Gastroesophageal sphincter (tissue), 4 donors: ENCODE results near the gene FRMD3. TPM values are rescaled to one million over a fixed set of nuclear protein-coding genes. Genes with fewer than 3 reads are reported as not detected.

Experiments used
- ATAC-seq: fragments of 150-250 bp; one replicate; pipeline ENCODE4 v1.9.1; 2016; ENCODE audit warnings: mild to moderate bottlenecking, moderate library complexity
- H3K27ac ChIP-seq, 4 donors: fragments of 200-600 bp; sonication (generic) in 3 of 4; 1 replicate in 3 of 4; 2 replicates in 1 of 4; pipeline ENCODE4 v1.5.1; 2016 to 2019
- H3K27me3 ChIP-seq: fragments of 200-600 bp; sonication (generic); one replicate; pipeline ENCODE4 v1.5.1; 2019
- H3K36me3 ChIP-seq, 2 donors: fragments of 200-600 bp; sonication (generic); one replicate each; pipeline ENCODE4 v1.5.1; 2019; ENCODE audit warnings: control low read depth in 1 of 2
- H3K4me1 ChIP-seq, 3 donors: fragments of 200-600 bp; sonication (generic); 1 replicate in 2 of 3; 2 replicates in 1 of 3; pipeline ENCODE4 v1.5.1; 2016 to 2019; ENCODE audit warnings: control low read depth in 2 of 3
- H3K4me3 ChIP-seq, 2 donors: fragments of 200-600 bp; sonication (generic); one replicate each; pipeline ENCODE4 v1.5.1; 2019; ENCODE audit warnings: mild to moderate bottlenecking in 1 of 2, moderate library complexity in 1 of 2
- H3K9me3 ChIP-seq, 3 donors: fragments of 200-600 bp; sonication (generic); one replicate each; pipeline ENCODE4 v1.5.1; 2017 to 2019; ENCODE audit warnings: control low read depth in 2 of 3
- EP300 ChIP-seq: sonication (generic); formaldehyde crosslinking; IDR thresholded peaks from one replicate; pipeline ENCODE4 v1.6.1; 2017; ENCODE audit warnings: antibody characterized with exemption, mild to moderate bottlenecking
- POLR2A ChIP-seq, 2 donors: fragments of 450-650 bp; IDR thresholded peaks; one replicate each; pipeline ENCODE4 v1.6.1; 2017; ENCODE audit warnings: antibody characterized with exemption in 2 of 2, mild to moderate bottlenecking in 2 of 2, moderate library complexity in 1 of 2
- POLR2AphosphoS5 ChIP-seq: sonication (generic); formaldehyde crosslinking; IDR thresholded peaks from one replicate; pipeline ENCODE4 v1.6.1; 2017; ENCODE audit warnings: antibody characterized with exemption
- WGBS, 2 donors: methylation state at CpG; one replicate each; pipeline ENCODE4 v1.1.5; 2018; ENCODE audit warnings: low coverage in 1 of 2; 5-methylcytosine and 5-hydroxymethylcytosine counted together
- total RNA-seq, 4 donors: library from RNA; depleted of rRNA; stranded (reverse); fragments of >200 nt; gene quantifications; one replicate each; pipeline ENCODE4 v1.1.0, GENCODE V29; 2016
- TF ChIP-seq, protein P1 (sequence below), 4 experiments: fragments of 200-600 bp in 2 of 4; fragments of 450-650 bp in 2 of 4; sonication (generic) in 1 of 4; IDR thresholded peaks; one replicate each; pipeline ENCODE4 v1.5.1; 2017 to 2019; ENCODE audit warnings: antibody characterized with exemption in 4 of 4, mild to moderate bottlenecking in 2 of 4, moderate library complexity in 2 of 4

FRMD3 gene
- total RNA-seq, 4 donors from 2014 or later: 6.8 to 15.1 (median 11.3) TPM

DNA sequence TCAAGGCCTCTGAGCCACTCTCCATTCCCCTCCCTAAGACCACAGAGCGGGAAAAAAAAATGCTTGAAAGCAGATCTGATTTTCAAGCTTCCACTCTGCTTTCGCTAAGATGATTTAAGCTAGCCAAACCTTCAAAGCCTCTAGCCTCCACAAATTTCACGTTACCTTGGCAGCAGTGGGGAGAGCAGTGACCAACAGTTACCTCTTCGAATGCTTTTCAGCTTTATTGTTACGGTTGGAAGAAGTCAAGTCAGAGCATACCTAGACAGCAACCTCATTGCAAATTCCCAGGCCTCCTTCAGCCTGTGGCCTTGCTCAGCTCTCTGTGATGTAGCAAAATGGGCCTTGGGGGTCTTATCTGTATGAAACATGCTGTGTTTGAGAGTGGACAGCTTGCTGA lies 89.6 kb downstream of the FRMD3 start:
- TF ChIP-seq, protein P1, sequence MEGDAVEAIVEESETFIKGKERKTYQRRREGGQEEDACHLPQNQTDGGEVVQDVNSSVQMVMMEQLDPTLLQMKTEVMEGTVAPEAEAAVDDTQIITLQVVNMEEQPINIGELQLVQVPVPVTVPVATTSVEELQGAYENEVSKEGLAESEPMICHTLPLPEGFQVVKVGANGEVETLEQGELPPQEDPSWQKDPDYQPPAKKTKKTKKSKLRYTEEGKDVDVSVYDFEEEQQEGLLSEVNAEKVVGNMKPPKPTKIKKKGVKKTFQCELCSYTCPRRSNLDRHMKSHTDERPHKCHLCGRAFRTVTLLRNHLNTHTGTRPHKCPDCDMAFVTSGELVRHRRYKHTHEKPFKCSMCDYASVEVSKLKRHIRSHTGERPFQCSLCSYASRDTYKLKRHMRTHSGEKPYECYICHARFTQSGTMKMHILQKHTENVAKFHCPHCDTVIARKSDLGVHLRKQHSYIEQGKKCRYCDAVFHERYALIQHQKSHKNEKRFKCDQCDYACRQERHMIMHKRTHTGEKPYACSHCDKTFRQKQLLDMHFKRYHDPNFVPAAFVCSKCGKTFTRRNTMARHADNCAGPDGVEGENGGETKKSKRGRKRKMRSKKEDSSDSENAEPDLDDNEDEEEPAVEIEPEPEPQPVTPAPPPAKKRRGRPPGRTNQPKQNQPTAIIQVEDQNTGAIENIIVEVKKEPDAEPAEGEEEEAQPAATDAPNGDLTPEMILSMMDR (IDR thresholded peaks at IDR 0.05): no peak
- no peak for TF ChIP-seq EP300
- no peak for TF ChIP-seq POLR2A (IDR thresholded peaks at IDR 0.05)
- no peak for TF ChIP-seq POLR2AphosphoS5
- WGBS, 2 donors: 72 to 100% methylated on average over 5 of the region's 5 CpGs
- H3K4me3 ChIP-seq: no peak overlapping the region
- no peaks in the 10 kb centered on the region for H3K36me3 ChIP-seq
- no peak for ATAC-seq
- H3K27me3 ChIP-seq: no peaks in the 10 kb centered on the region
- H3K4me1 ChIP-seq: peaks cover 0 to 15% (median 0%) of the 10 kb centered on the region in 3 donors
- peak overlapping the region in 3 of 4 donors; percentile 48 to 62 (median 53) for H3K27ac ChIP-seq
- no peaks in the 10 kb centered on the region for H3K9me3 ChIP-seq

GRCh38 chr9:83447351-83447750 lies 90.8 kb downstream of the FRMD3 start:
- peak overlapping the region in 1 of 4 donors; percentile 17 for H3K27ac ChIP-seq
- no peak for TF ChIP-seq POLR2A (IDR thresholded peaks at IDR 0.05)
- no peak for TF ChIP-seq EP300
- TF ChIP-seq, protein P1 (IDR thresholded peaks at IDR 0.05): no peak
- TF ChIP-seq POLR2AphosphoS5: no peak
- no peak overlapping the region for H3K4me3 ChIP-seq
- 83% methylated on average over 2 of the region's 8 CpGs; no CpG with 5 or more reads in 1 of the 2 donors for WGBS, 2 donors
- H3K27me3 ChIP-seq: no peaks in the 10 kb centered on the region
- ATAC-seq: no peak
- H3K9me3 ChIP-seq: no peaks in the 10 kb centered on the region
- peaks cover 0 to 17% (median 0%) of the 10 kb centered on the region in 3 donors for H3K4me1 ChIP-seq
- no peaks in the 10 kb centered on the region for H3K36me3 ChIP-seq

DNA sequence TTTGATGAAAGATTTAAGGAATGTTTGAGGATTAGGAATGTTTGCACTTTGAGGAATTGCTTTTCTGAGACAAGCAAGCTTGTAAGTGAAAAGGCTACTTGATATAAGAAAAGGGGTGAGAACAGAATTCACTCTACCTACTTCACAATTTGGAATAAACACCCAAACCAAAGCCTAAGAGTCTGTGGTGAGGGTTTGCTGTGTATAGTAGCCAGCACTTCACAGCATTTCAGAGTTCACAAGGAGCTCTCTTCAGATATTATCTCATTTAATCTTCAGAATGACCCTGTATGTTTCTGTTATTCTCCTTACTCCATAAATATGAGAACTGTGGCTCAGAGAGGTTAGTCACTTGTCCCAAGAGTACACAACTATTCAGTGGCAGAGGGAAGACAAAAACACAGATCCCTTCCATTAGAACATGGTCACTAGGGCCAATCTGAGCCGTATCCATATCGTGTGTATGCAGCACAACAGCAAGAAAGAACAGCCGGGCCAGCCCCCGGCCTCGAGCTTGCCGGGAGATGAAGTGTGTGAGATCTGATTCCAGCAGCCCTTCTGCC lies 92.4 kb downstream of the FRMD3 start:
- H3K27ac ChIP-seq: no peak overlapping the region
- no peaks in the 10 kb centered on the region for H3K36me3 ChIP-seq

DNA sequence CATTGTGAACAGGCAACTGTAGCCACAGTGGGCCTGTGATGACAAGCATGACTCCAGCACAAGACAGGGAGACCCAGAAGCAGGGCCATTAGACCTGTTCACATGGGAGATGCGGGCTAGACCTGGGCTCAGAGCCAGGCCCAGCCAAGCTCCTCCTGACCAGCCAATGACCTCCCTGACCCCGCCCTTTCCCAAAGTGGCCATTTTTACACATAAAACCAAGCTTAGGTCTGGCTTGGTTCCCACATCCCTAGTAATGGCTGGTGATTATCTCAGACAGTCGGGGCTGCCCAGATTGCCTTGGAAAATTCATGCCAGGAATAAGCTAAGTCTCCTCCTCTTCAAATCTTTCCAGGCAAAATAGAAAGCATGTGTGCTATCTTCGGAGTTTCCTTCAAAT lies 94.1 kb downstream of the FRMD3 start:
- Histone ChIP-seq H3K4me3 (no peak overlapping the region), H3K36me3 (no peaks in the 10 kb centered on the region), H3K4me1 (peaks cover 0 to 35% (median 0%) of the 10 kb centered on the region in 3 donors), H3K27me3 (no peaks in the 10 kb centered on the region), H3K27ac (peak overlapping the region in 3 of 4 donors; percentile 12 to 32 (median 26)), H3K9me3 (no peaks in the 10 kb centered on the region)
- 45 to 57% methylated on average over 1 to 4 of the region's 4 CpGs for WGBS, 2 donors
- ATAC-seq: no peak
- TF ChIP-seq POLR2A (IDR thresholded peaks at IDR 0.05) (no peak), POLR2AphosphoS5 (no peak), EP300 (no peak)
- TF ChIP-seq, protein P1 (IDR thresholded peaks at IDR 0.05): no peak

More for the DNA sequence above, 92.4 kb downstream of the FRMD3 start:
- no peak for ATAC-seq
- peaks cover 0 to 29% (median 0%) of the 10 kb centered on the region in 3 donors for H3K4me1 ChIP-seq
- no peak for TF ChIP-seq POLR2AphosphoS5
- TF ChIP-seq, protein P1 (IDR thresholded peaks at IDR 0.05): no peak
- no peak for TF ChIP-seq EP300
- no peak for TF ChIP-seq POLR2A (IDR thresholded peaks at IDR 0.05)
- no peaks in the 10 kb centered on the region for H3K9me3 ChIP-seq
- H3K4me3 ChIP-seq: no peak overlapping the region
- WGBS, 2 donors: 90% methylated on average over 4 of the region's 6 CpGs; no CpG with 5 or more reads in 1 of the 2 donors
- no peaks in the 10 kb centered on the region for H3K27me3 ChIP-seq

DNA sequence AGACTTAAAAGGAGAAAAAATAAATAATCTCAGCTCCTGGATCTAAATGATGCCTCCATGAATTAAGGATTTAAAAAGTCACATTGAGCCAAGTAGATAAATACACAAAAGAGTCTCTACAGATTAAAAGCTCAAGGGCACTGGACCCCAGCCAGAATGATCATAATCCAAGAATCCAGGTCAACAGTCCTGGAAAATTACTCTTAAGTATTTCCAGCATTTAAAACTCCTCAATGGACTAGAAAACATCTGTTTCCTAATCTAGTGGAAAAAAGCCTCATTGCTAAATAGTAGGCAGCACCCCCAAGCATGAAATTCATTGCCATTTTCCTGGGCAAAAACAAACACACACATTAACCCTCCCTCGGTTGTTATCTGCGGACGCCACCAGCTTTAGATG lies 96.8 kb downstream of the FRMD3 start:
- Histone ChIP-seq H3K4me3 (no peak overlapping the region), H3K36me3 (no peaks in the 10 kb centered on the region), H3K9me3 (no peaks in the 10 kb centered on the region), H3K4me1 (peaks cover 0 to 36% (median 0%) of the 10 kb centered on the region in 3 donors), H3K27me3 (no peaks in the 10 kb centered on the region), H3K27ac (peak overlapping the region in 2 of 4 donors; percentile 12 to 36)
- TF ChIP-seq POLR2AphosphoS5 (no peak), EP300 (no peak), POLR2A (IDR thresholded peaks at IDR 0.05) (no peak)
- TF ChIP-seq, protein P1 (IDR thresholded peaks at IDR 0.05): no peak
- ATAC-seq: no peak
- 59 to 63% methylated on average over 3 of the region's 3 CpGs for WGBS, 2 donors
